Caco-2 (cell line): ENCODE results near the gene TMEM242. TPM values are rescaled to one million over a fixed set of nuclear protein-coding genes. Genes with fewer than 3 reads are reported as not detected.

Experiments
- BruUV-seq: library from RNA; stranded (reverse); fragments of 400-500 nt; replicated peaks from 2 replicates; lab custom pipeline; 2021; lab: Mats Ljungman, UMichigan
- CTCF ChIA-PET: fragments of 300-600 bp; sonication (Branson Sonifier 250); formaldehyde crosslinking; loops from one replicate; lab custom pipeline; 2022; ENCODE audit warnings: antibody characterized with exemption; lab: Charles Lee
- POLR2A ChIA-PET: fragments of 300-600 bp; sonication (Branson Sonifier 250); formaldehyde crosslinking; loops from one replicate; lab custom pipeline; 2022; ENCODE audit warnings: antibody characterized with exemption; lab: Charles Lee
- DNase-seq, 2 experiments: peaks; one replicate each; pipeline versions ENCODE4 v3.0.0 to v3.0.0-alpha.2; 2020 to 2022
- H3K27me3 ChIP-seq: replicated peaks from 2 replicates; pipeline ENCODE4 v1.6.0; 2011; ENCODE audit warnings: low read length; ENCODE audit not compliant: control insufficient read depth, insufficient read depth
- H3K36me3 ChIP-seq: 2 replicates; pipeline ENCODE4 v1.5.1; 2011; ENCODE audit warnings: low read length; ENCODE audit not compliant: control insufficient read depth, insufficient read depth
- H3K4me1 ChIP-seq: fragments of 250-450 bp; sonication (Bioruptor Pico); 2 replicates; pipeline ENCODE4 v1.5.1; 2020; ENCODE audit warnings: mild to moderate bottlenecking
- H3K4me3 ChIP-seq: 2 replicates; pipeline ENCODE4 v1.5.1; 2011; ENCODE audit warnings: low read depth, mild to moderate bottlenecking, control low read depth, low read length
- H3K9me3 ChIP-seq: fragments of 250-450 bp; sonication (Bioruptor Pico); 2 replicates; pipeline ENCODE4 v1.5.1; 2020; ENCODE audit warnings: mild to moderate bottlenecking, moderate library complexity
- H3K27ac Mint-ChIP-seq: one replicate; pipeline ENCODE4 v1.8.0; 2022; ENCODE audit warnings: mixed read lengths; ENCODE audit not compliant: unreplicated experiment
- H3K27me3 Mint-ChIP-seq: one replicate; pipeline ENCODE4 v1.8.0; 2022; ENCODE audit warnings: mixed read lengths; ENCODE audit not compliant: insufficient read depth, unreplicated experiment
- H3K36me3 Mint-ChIP-seq: one replicate; pipeline ENCODE4 v1.8.0; 2022; ENCODE audit warnings: mild to moderate bottlenecking, mixed read lengths; ENCODE audit not compliant: insufficient read depth, unreplicated experiment
- H3K4me1 Mint-ChIP-seq: one replicate; pipeline ENCODE4 v1.8.0; 2022; ENCODE audit warnings: low read depth, mixed read lengths; ENCODE audit not compliant: unreplicated experiment
- H3K4me3 Mint-ChIP-seq: one replicate; pipeline ENCODE4 v1.8.0; 2022; ENCODE audit warnings: mild to moderate bottlenecking, moderate library complexity, mixed read lengths; ENCODE audit not compliant: unreplicated experiment
- H3K9me3 Mint-ChIP-seq: one replicate; pipeline ENCODE4 v1.8.0; 2022; ENCODE audit warnings: mixed read lengths; ENCODE audit not compliant: unreplicated experiment
- CTCF ChIP-seq, 2 experiments: fragments of 200-600 bp in 1 of 2; IDR thresholded peaks; 1 replicate in 1 of 2; 2 replicates in 1 of 2; pipeline versions ENCODE4 v1.5.1 to v1.8.0; 2011 to 2022; ENCODE audit warnings: antibody characterized with exemption in 1 of 2, control low read depth in 1 of 2, inconsistent platforms in 1 of 2, low read depth in 1 of 2, low read length in 1 of 2, mild to moderate bottlenecking in 1 of 2, moderate library complexity in 1 of 2; ENCODE audit not compliant: insufficient read depth in 1 of 2, severe bottlenecking in 1 of 2, unreplicated experiment in 1 of 2
- intact Hi-C: fragments of 100-400 bp; cut with micrococcal nuclease; formaldehyde crosslinking; loops from one replicate; pipeline ENCODE4 v1.10.0; 2022; ENCODE audit not compliant: unreplicated experiment
- total RNA-seq: library from RNA; stranded (reverse); gene quantifications from 2 replicates; pipeline ENCODE4 v1.2.3, GENCODE V29; 2022

The TMEM242 gene
- total RNA-seq, 1 experiment from 2014 or later, result 12.1 TPM

- Mint-ChIP-seq H3K9me3 (no peaks in the 10 kb centered on the region), H3K27me3 (no peaks in the 10 kb centered on the region), H3K27ac (no peak overlapping the region), H3K4me1 (no peaks in the 10 kb centered on the region), H3K4me3 (no peak overlapping the region), H3K36me3 (no peaks in the 10 kb centered on the region)
- no peaks in the 10 kb centered on the region for H3K27me3 ChIP-seq
- CTCF ChIA-PET, result interaction anchor here (0.6 kb wide), 1 partner anchor 794 kb away, joined by 3 read pairs; no protein-coding TSS in a partner anchor
- no TSS peak for BruUV-seq
- POLR2A ChIA-PET, result no interaction called here
- H3K4me3 ChIP-seq, result no peak overlapping the region
- H3K4me1 ChIP-seq, result no peaks in the 10 kb centered on the region
- no peaks in the 10 kb centered on the region for H3K36me3 ChIP-seq
- intact Hi-C loops, result no loop called here
- DNase-seq, result no peak
- no peaks in the 10 kb centered on the region for H3K9me3 ChIP-seq
- no peak for TF ChIP-seq CTCF (IDR thresholded peaks at IDR 0.05; ENCODE audit: insufficient read depth in 1 of 2, low read depth in 1 of 2, low read length in 1 of 2, severe bottlenecking in 1 of 2, unreplicated experiment in 1 of 2)
Observed at GRCh38 chr6:157239671-157240058, 83.7 kb downstream of the TMEM242 start.

Other genes with a start within 250 kb of the TMEM242 start
- gene ZDHHC14, start 57.7 kb upstream of the TMEM242 start, total RNA-seq, result 22.1 and 23.6 TPM in 2 replicates